GM12878 (cell line): ENCODE results near the gene TOGARAM1. TPM values are rescaled to one million over a fixed set of nuclear protein-coding genes. Genes with fewer than 3 reads are reported as not detected.

Experiments
- ATAC-seq: fragments of 200-7000 bp; cut with Tn5 transposase; 3 replicates; pipeline ENCODE4 v1.9.1; 2020; ENCODE audit warnings: mild to moderate bottlenecking, moderate library complexity
- BruUV-seq: library from RNA; stranded (reverse); fragments of 400-500 nt; replicated peaks from 2 replicates; lab custom pipeline; 2021; lab: Mats Ljungman, UMichigan
- CTCF ChIA-PET: fragments of 300-600 bp; sonication (Branson Sonifier 250); formaldehyde crosslinking; extraction: SDS; loops from one replicate; lab custom pipeline; 2021; ENCODE audit warnings: inconsistent platforms; lab: Yijun Ruan, JAX
- POLR2A ChIA-PET: fragments of 350-600 bp; formaldehyde crosslinking; extraction: SDS; loops from one replicate; lab custom pipeline; 2021; ENCODE audit warnings: inconsistent platforms; lab: Charles Lee
- RAD21 ChIA-PET: fragments of 300-600 bp; sonication (Branson Sonifier 250); formaldehyde crosslinking; loops from one replicate; lab custom pipeline; 2023; ENCODE audit warnings: antibody characterized with exemption; ENCODE audit not compliant: unreplicated experiment; lab: Charles Lee
- SMC1A ChIA-PET: fragments of 300-600 bp; sonication (Branson Sonifier 250); formaldehyde crosslinking; loops from one replicate; lab custom pipeline; 2023; ENCODE audit not compliant: unreplicated experiment, uncharacterized antibody; lab: Charles Lee
- DNase-seq: peaks from one replicate; pipeline ENCODE4 v3.0.0-alpha.2; 2011; ENCODE audit warnings: low read depth, low spot score
- FAIRE-seq: peaks from 3 replicates; lab custom pipeline; 2011; peaks lifted over from hg19 to GRCh38; lab: Jason Lieb, UNC
- H2AFZ ChIP-seq: 2 replicates; pipeline ENCODE4 v1.6.0; 2011; ENCODE audit warnings: low read depth, low read length, control low read depth; ENCODE audit not compliant: control insufficient read depth
- H3K27ac ChIP-seq: 2 replicates; pipeline ENCODE4 v1.5.1; 2011; ENCODE audit warnings: control low read depth; ENCODE audit not compliant: control insufficient read depth, insufficient read depth
- H3K27me3 ChIP-seq, 2 experiments: replicated peaks in 1 of 2; 2 replicates each; pipeline versions ENCODE4 v1.6.0 to v1.6.1; 2011; ENCODE audit warnings: low read length in 1 of 2; ENCODE audit not compliant: control insufficient read depth in 2 of 2, insufficient read depth in 2 of 2
- H3K36me3 ChIP-seq, 2 experiments: 2 replicates each; pipeline ENCODE4 v1.5.1; 2011; ENCODE audit warnings: low read length in 1 of 2; ENCODE audit not compliant: control insufficient read depth in 2 of 2, insufficient read depth in 2 of 2
- H3K4me1 ChIP-seq: 2 replicates; pipeline ENCODE4 v1.6.1; 2011; ENCODE audit warnings: mild to moderate bottlenecking, low read length, moderate library complexity, mixed read lengths; ENCODE audit not compliant: control insufficient read depth, insufficient read depth
- H3K4me2 ChIP-seq: 2 replicates; pipeline ENCODE4 v1.6.0; 2011; ENCODE audit warnings: control low read depth; ENCODE audit not compliant: control insufficient read depth, insufficient read depth
- H3K4me3 ChIP-seq: fragments of 200-600 bp; sonication (generic); 2 replicates; pipeline ENCODE4 v1.5.1; 2016
- H3K79me2 ChIP-seq: 2 replicates; pipeline ENCODE4 v1.6.0; 2011; ENCODE audit warnings: low read length; ENCODE audit not compliant: control insufficient read depth, insufficient read depth
- H3K9ac ChIP-seq: 2 replicates; pipeline ENCODE4 v1.8.0; 2011; ENCODE audit warnings: low read length, control low read depth, mixed read lengths; ENCODE audit not compliant: control insufficient read depth, insufficient read depth
- H3K9me3 ChIP-seq: replicated peaks from 3 replicates; pipeline ENCODE4 v1.5.1; 2011; ENCODE audit warnings: mild to moderate bottlenecking, low read length; ENCODE audit not compliant: control insufficient read depth, insufficient read depth
- H4K20me1 ChIP-seq: 2 replicates; pipeline ENCODE4 v1.6.0; 2011; ENCODE audit not compliant: control insufficient read depth, insufficient read depth
- CHD1 ChIP-seq: IDR thresholded peaks from 2 replicates; pipeline ENCODE4 v1.6.1; 2012; ENCODE audit warnings: low read depth, low read length, improper control_type of control experiment
- ETV6 ChIP-seq, 2 experiments: fragments of 450-650 bp in 1 of 2; IDR thresholded peaks in 1 of 2; conservative IDR thresholded peaks in 1 of 2; 2 replicates each; pipeline ENCODE4 v1.6.1; 2014; ENCODE audit warnings: antibody characterized with exemption in 1 of 2, borderline replicate concordance in 1 of 2, low read depth in 1 of 2, mild to moderate bottlenecking in 1 of 2, moderate library complexity in 1 of 2
- IKZF1 ChIP-seq: fragments of 450-650 bp; conservative IDR thresholded peaks from 2 replicates; pipeline ENCODE4 v1.6.1; 2017; ENCODE audit warnings: antibody characterized with exemption, mild to moderate bottlenecking
- IRF4 ChIP-seq: IDR thresholded peaks from 2 replicates; pipeline ENCODE4 v1.6.1; 2011; ENCODE audit warnings: low read depth, low read length
- MEF2A ChIP-seq: IDR thresholded peaks from 2 replicates; pipeline ENCODE4 v1.6.1; 2011; ENCODE audit warnings: low read depth, mild to moderate bottlenecking, low read length, moderate library complexity; ENCODE audit not compliant: insufficient read depth
- MTA3 ChIP-seq: IDR thresholded peaks from 2 replicates; pipeline ENCODE4 v1.6.1; 2012; ENCODE audit warnings: low read length, inconsistent platforms, borderline replicate concordance
- MYB ChIP-seq: fragments of 150-350 bp; IDR thresholded peaks from 2 replicates; pipeline ENCODE4 v1.6.1; 2014; ENCODE audit warnings: mild to moderate bottlenecking, low read depth, low read length, borderline replicate concordance
- SPI1 ChIP-seq: IDR thresholded peaks from 2 replicates; pipeline ENCODE4 v1.6.1; 2011; ENCODE audit warnings: low read depth, mild to moderate bottlenecking, low read length, moderate library complexity, borderline replicate concordance; ENCODE audit not compliant: insufficient read depth
- SREBF2 ChIP-seq: IDR thresholded peaks from 2 replicates; pipeline ENCODE4 v1.6.1; 2012; ENCODE audit warnings: mild to moderate bottlenecking, low read length
- TCF12 ChIP-seq: IDR thresholded peaks from 2 replicates; pipeline ENCODE4 v1.6.1; 2011; ENCODE audit warnings: low read depth, mild to moderate bottlenecking, low read length
- WGBS: methylation state at CpG from one replicate; pipeline ENCODE4 v1.1.6; 2016; ENCODE audit warnings: low lambda C conversion rate; ENCODE audit not compliant: insufficient replicate concordance, insufficient coverage; ENCODE audit errors: missing lambda C conversion rate; 5-methylcytosine and 5-hydroxymethylcytosine counted together
- in situ Hi-C: fragments of 300-500 bp; cut with MboI; formaldehyde crosslinking; loops from 9 replicates; pipeline ENCODE4 v1.14.3; 2018; ENCODE audit warnings: mixed read lengths
- intact Hi-C: fragments of 100-400 bp; cut with micrococcal nuclease; formaldehyde crosslinking; loops from one replicate; pipeline ENCODE4 v1.14.2; 2022; ENCODE audit not compliant: unreplicated experiment
- polyA plus RNA-seq, 11 experiments: library from polyadenylated mRNA; depleted of rRNA in 4 of 11; unstranded in 6 of 11; stranded (reverse) in 5 of 11; fragments of >200 nt; fragmentation: Nextera tagmentation in 4 of 11; fragmentation: Illumina TruSeq in 1 of 11; extraction: Ambion mirVana in 4 of 11; extraction: Trizol in 1 of 11; gene quantifications; 1 replicate in 1 of 11; 2 replicates in 10 of 11; pipeline versions ENCODE4 v1.2.1 to v1.2.3, GENCODE V29; 2011 to 2016; ENCODE audit warnings: inconsistent platforms in 2 of 11, missing spikeins in 2 of 11, low read depth in 1 of 11
- total RNA-seq, 4 experiments: library from RNA; depleted of rRNA in 3 of 4; stranded (reverse); fragments of >200 nt in 3 of 4; fragmentation: Illumina TruSeq in 1 of 4; extraction: Trizol in 1 of 4; gene quantifications; 2 replicates each; pipeline versions ENCODE4 v1.2.1 to v1.2.3, GENCODE V29; 2013 to 2021
- TF ChIP-seq, protein P1 (sequence below): fragments of 450-650 bp; formaldehyde crosslinking; IDR thresholded peaks from 2 replicates; pipeline ENCODE4 v1.4.0; 2022; ENCODE audit warnings: mild to moderate bottlenecking, moderate library complexity
- TF ChIP-seq, protein P2 (sequence below): fragments of 450-650 bp; IDR thresholded peaks from 2 replicates; pipeline ENCODE4 v1.6.1; 2016; ENCODE audit warnings: mild to moderate bottlenecking, moderate library complexity, borderline replicate concordance
- TF ChIP-seq, protein P3 (sequence below): IDR thresholded peaks from 2 replicates; pipeline ENCODE4 v1.6.1; 2012; ENCODE audit warnings: low read depth, low read length, improper control_type of control experiment
- TF ChIP-seq, protein P4 (sequence below): IDR thresholded peaks from 2 replicates; pipeline ENCODE4 v1.6.1; 2012; ENCODE audit warnings: low read depth, low read length, improper control_type of control experiment

The TOGARAM1 gene
- total and polyA plus RNA-seq, 10 of the 15 experiments (the other 5 are each of a cell fraction or from before 2014, with no cell fraction given): 2.1 to 14.4 (median 7.2) TPM

DNA sequence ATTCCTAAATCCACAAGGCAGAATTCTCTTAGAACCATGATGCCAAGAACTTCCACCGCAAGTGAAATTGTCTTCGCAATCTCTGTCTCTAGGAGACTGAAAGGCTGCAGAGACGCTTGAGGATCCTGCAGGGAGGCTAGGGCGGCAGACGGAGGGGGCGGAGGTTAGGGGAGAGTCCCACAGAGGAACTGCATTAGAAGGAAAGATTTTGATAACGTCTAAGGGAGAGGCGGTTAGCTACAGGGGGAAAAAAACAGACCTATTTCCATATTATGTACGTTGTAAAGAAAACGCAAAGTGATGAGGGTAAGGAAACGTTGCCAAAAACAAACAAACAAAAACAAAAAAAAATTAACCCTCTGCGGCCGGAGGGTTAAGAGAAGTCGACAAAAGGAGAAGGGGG, 838 bp upstream of the TOGARAM1 start:
- Histone ChIP-seq H3K9ac (peak overlapping the region; percentile 86), H3K4me3 (peak overlapping the region; percentile 79), H4K20me1 (no peaks in the 10 kb centered on the region), H2AFZ (peak overlapping the region; percentile 90), H3K79me2 (peaks cover 96% of the 10 kb centered on the region), H3K27ac (peak overlapping the region; percentile 78), H3K27me3 (no peaks in the 10 kb centered on the region), H3K9me3 (no peaks in the 10 kb centered on the region), H3K4me2 (peak overlapping the region; percentile 92; the same call in 1 of the 2 replicates), H3K36me3 (no peaks in the 10 kb centered on the region), H3K4me1 (no peaks in the 10 kb centered on the region)
- ChIA-PET POLR2A (interaction anchor here (0.7 to 4.0 kb wide), 12 partner anchors 9 to 291 kb away, joined by 3 to 44 read pairs (median 7); partner anchors contain the start of genes FKBP3, MIS18BP1 and PRPF39), SMC1A (interaction anchor here (1.0 to 4.0 kb wide), 14 partner anchors 8 to 177 kb away, joined by 3 to 16 read pairs (median 5); partner anchors contain the start of genes FANCM and PRPF39), CTCF (interaction anchor here (0.6 to 2.5 kb wide), 7 partner anchors 48 to 307 kb away, joined by 3 to 13 read pairs (median 3); partner anchors contain the start of genes FANCM, MIS18BP1 and PRPF39), RAD21 (interaction anchor here (0.7 to 1.9 kb wide), 5 partner anchors 9 to 176 kb away, joined by 3 to 6 read pairs (median 4); no protein-coding TSS in a partner anchor)
- WGBS: 1% methylated on average over 14 of the region's 14 CpGs
- FAIRE-seq: no peak
- DNase-seq: no peak
- BruUV-seq: TSS peak; percentile 69
- intact Hi-C loops (loop anchor here (1.0 to 2.0 kb wide), 3 partner anchors 124 to 292 kb away; partner anchors contain the start of genes FKBP3, MIS18BP1 and PRPF39), in situ Hi-C loops (loop anchor here (5.0 kb wide), 2 partner anchors 176 to 286 kb away; partner anchors contain the start of gene FANCM)
- ATAC-seq: peak; percentile 59
- TF ChIP-seq SPI1 (peak; percentile 50; the same call in 1 of the 2 replicates), SREBF2 (no peak), CHD1 (no peak), IKZF1 (no peak), IRF4 (no peak), MYB (no peak), ETV6 (conservative IDR thresholded peaks at IDR 0.05 in 1 of 2, IDR thresholded peaks at IDR 0.05 in 1 of 2; ENCODE audit: borderline replicate concordance in 1 of 2, low read depth in 1 of 2) (no peak), MTA3 (no peak), TCF12 (no peak), MEF2A (no peak)
- TF ChIP-seq, protein P1, sequence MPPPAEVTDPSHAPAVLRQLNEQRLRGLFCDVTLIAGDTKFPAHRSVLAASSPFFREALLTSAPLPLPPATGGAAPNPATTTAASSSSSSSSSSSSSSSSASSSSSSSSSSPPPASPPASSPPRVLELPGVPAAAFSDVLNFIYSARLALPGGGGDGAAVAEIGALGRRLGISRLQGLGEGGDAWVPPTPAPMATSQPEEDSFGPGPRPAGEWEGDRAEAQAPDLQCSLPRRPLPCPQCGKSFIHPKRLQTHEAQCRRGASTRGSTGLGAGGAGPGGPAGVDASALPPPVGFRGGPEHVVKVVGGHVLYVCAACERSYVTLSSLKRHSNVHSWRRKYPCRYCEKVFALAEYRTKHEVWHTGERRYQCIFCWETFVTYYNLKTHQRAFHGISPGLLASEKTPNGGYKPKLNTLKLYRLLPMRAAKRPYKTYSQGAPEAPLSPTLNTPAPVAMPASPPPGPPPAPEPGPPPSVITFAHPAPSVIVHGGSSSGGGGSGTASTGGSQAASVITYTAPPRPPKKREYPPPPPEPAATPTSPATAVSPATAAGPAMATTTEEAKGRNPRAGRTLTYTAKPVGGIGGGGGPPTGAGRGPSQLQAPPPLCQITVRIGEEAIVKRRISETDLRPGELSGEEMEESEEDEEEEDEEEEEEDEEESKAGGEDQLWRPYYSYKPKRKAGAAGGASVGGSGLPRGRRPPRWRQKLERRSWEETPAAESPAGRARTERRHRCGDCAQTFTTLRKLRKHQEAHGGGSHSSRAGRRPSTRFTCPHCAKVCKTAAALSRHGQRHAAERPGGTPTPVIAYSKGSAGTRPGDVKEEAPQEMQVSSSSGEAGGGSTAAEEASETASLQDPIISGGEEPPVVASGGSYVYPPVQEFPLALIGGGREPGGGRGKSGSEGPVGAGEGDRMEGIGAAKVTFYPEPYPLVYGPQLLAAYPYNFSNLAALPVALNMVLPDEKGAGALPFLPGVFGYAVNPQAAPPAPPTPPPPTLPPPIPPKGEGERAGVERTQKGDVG: no peak
- TF ChIP-seq, protein P2, sequence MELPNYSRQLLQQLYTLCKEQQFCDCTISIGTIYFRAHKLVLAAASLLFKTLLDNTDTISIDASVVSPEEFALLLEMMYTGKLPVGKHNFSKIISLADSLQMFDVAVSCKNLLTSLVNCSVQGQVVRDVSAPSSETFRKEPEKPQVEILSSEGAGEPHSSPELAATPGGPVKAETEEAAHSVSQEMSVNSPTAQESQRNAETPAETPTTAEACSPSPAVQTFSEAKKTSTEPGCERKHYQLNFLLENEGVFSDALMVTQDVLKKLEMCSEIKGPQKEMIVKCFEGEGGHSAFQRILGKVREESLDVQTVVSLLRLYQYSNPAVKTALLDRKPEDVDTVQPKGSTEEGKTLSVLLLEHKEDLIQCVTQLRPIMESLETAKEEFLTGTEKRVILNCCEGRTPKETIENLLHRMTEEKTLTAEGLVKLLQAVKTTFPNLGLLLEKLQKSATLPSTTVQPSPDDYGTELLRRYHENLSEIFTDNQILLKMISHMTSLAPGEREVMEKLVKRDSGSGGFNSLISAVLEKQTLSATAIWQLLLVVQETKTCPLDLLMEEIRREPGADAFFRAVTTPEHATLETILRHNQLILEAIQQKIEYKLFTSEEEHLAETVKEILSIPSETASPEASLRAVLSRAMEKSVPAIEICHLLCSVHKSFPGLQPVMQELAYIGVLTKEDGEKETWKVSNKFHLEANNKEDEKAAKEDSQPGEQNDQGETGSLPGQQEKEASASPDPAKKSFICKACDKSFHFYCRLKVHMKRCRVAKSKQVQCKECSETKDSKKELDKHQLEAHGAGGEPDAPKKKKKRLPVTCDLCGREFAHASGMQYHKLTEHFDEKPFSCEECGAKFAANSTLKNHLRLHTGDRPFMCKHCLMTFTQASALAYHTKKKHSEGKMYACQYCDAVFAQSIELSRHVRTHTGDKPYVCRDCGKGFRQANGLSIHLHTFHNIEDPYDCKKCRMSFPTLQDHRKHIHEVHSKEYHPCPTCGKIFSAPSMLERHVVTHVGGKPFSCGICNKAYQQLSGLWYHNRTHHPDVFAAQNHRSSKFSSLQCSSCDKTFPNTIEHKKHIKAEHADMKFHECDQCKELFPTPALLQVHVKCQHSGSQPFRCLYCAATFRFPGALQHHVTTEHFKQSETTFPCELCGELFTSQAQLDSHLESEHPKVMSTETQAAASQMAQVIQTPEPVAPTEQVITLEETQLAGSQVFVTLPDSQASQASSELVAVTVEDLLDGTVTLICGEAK: no peak
- TF ChIP-seq, protein P3, sequence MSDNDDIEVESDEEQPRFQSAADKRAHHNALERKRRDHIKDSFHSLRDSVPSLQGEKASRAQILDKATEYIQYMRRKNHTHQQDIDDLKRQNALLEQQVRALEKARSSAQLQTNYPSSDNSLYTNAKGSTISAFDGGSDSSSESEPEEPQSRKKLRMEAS: no peak
- TF ChIP-seq, protein P4, sequence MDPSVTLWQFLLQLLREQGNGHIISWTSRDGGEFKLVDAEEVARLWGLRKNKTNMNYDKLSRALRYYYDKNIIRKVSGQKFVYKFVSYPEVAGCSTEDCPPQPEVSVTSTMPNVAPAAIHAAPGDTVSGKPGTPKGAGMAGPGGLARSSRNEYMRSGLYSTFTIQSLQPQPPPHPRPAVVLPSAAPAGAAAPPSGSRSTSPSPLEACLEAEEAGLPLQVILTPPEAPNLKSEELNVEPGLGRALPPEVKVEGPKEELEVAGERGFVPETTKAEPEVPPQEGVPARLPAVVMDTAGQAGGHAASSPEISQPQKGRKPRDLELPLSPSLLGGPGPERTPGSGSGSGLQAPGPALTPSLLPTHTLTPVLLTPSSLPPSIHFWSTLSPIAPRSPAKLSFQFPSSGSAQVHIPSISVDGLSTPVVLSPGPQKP: no peak
